Right cardiac atrium (tissue), 5 donors: Measurements from ENCODE around the gene SLC66A1. TPM values are rescaled to one million over a fixed set of nuclear protein-coding genes. Genes with fewer than 3 reads are reported as not detected.
A peak's percentile ranks its signal among the peaks of the same experiment; 100 is the strongest.

Experiments used
- ATAC-seq, 2 donors: fragments of 200-7000 bp; cut with Tn5 transposase; one replicate each; pipeline versions ENCODE4 v1.8.0 to v1.9.1; 2020; ENCODE audit warnings: moderate library complexity in 2 of 2, mild to moderate bottlenecking in 1 of 2
- DNase-seq, 3 donors: peaks; one replicate each; pipeline ENCODE4 v3.0.0-alpha.2; 2020
- H3K27ac ChIP-seq: one replicate; pipeline ENCODE4 v1.5.1; 2013; ENCODE audit warnings: mild to moderate bottlenecking, low read length, control low read depth, moderate library complexity
- H3K27me3 ChIP-seq: one replicate; pipeline ENCODE4 v1.6.1; 2013; ENCODE audit not compliant: control insufficient read depth, insufficient read depth
- H3K4me1 ChIP-seq: one replicate; pipeline ENCODE4 v1.6.1; 2013; ENCODE audit warnings: low read length; ENCODE audit not compliant: control insufficient read depth, insufficient read depth
- H3K4me3 ChIP-seq: one replicate; pipeline ENCODE4 v1.5.1; 2013; ENCODE audit warnings: low read length, control low read depth
- H3K9me3 ChIP-seq: one replicate; pipeline ENCODE4 v1.6.1; 2013; ENCODE audit warnings: low read length; ENCODE audit not compliant: control insufficient read depth
- WGBS: extraction: QIAGEN DNeasy Blood & Tissue Kit; methylation state at CpG from one replicate; pipeline ENCODE4 v1.1.7; 2013; 5-methylcytosine and 5-hydroxymethylcytosine counted together
- intact Hi-C, 4 donors: fragments of 100-400 bp; cut with DNase I; formaldehyde crosslinking; loops; one replicate each; pipeline versions ENCODE4 v1.11.0 to v1.14.0; 2022 to 2023
- polyA plus RNA-seq: library from polyadenylated mRNA; stranded (reverse); fragments of 200-250 nt; gene quantifications from one replicate; pipeline ENCODE4 v1.2.3, GENCODE V29; 2013
- total RNA-seq, 4 donors: library from RNA; stranded (reverse); fragmentation: NEBNext Ultra II Directional; extraction: Animal tissue kit (Norgen Biotek cat#: 25700); gene quantifications; one replicate each; pipeline ENCODE4 v1.2.1, GENCODE V29; 2021
- donor health status: healthy with polysubstance abuse.
- donor health status: DM: no; HTN: yes; CAD: no.
- donor health status: DM: no; HTN: no; CAD: no.
- donor health status: DM: no; HTN: yes; CAD: no; lungs with severe emphysema.
- donor health status: DM: yes; HTN: yes; CAD: no.

The SLC66A1 gene
- total and polyA plus RNA-seq, 5 donors: 6.6 to 9.2 (median 7.2) TPM

- no peak overlapping the region for H3K4me3 ChIP-seq
- intact Hi-C loops: no loop called here
- no peaks in the 10 kb centered on the region for H3K4me1 ChIP-seq
- no peak for DNase-seq
- 71% methylated on average over 17 of the region's 17 CpGs for WGBS
- no peaks in the 10 kb centered on the region for H3K27me3 ChIP-seq
- ATAC-seq: no peak
- H3K9me3 ChIP-seq: no peaks in the 10 kb centered on the region
- no peak overlapping the region for H3K27ac ChIP-seq
These were observed 3.5 kb downstream of the SLC66A1 start for GRCh38 chr1:19315378-19316198.

- Histone ChIP-seq H3K4me1 (no peaks in the 10 kb centered on the region), H3K4me3 (no peak overlapping the region), H3K27ac (no peak overlapping the region), H3K27me3 (no peaks in the 10 kb centered on the region), H3K9me3 (no peaks in the 10 kb centered on the region)
- intact Hi-C loops: no loop called here
- 81% methylated on average over 13 of the region's 13 CpGs for WGBS
- ATAC-seq (no peak), DNase-seq (no peak)
These were observed 5.2 kb downstream of the SLC66A1 start for GRCh38 chr1:19317126-19317910.

GRCh38 chr1:19319196-19319595, 7.1 kb downstream of the SLC66A1 start:
- Histone ChIP-seq H3K9me3 (no peaks in the 10 kb centered on the region), H3K27ac (no peak overlapping the region), H3K4me3 (no peak overlapping the region), H3K27me3 (no peaks in the 10 kb centered on the region), H3K4me1 (no peaks in the 10 kb centered on the region)
- 86% methylated on average over 3 of the region's 3 CpGs for WGBS
- no peak for DNase-seq
- no peak for ATAC-seq
- intact Hi-C loops: no loop called here

- Histone ChIP-seq H3K27ac (no peak overlapping the region), H3K4me1 (no peaks in the 10 kb centered on the region), H3K27me3 (no peaks in the 10 kb centered on the region), H3K4me3 (no peak overlapping the region), H3K9me3 (no peaks in the 10 kb centered on the region)
- WGBS: 93% methylated on average over 3 of the region's 3 CpGs
- DNase-seq (no peak), ATAC-seq (no peak)
- intact Hi-C loops: no loop called here
These were observed 8.9 kb downstream of the SLC66A1 start for GRCh38 chr1:19321071-19321470.

GRCh38 chr1:19322481-19322880, 10.4 kb downstream of the SLC66A1 start:
- Histone ChIP-seq H3K4me1 (no peaks in the 10 kb centered on the region), H3K27ac (no peak overlapping the region), H3K4me3 (no peak overlapping the region), H3K9me3 (no peaks in the 10 kb centered on the region), H3K27me3 (no peaks in the 10 kb centered on the region)
- ATAC-seq (no peak), DNase-seq (no peak)
- WGBS: 70% methylated on average over 10 of the region's 10 CpGs
- intact Hi-C loops: no loop called here

- no peak overlapping the region for H3K4me3 ChIP-seq
- 90% methylated on average over 23 of the region's 23 CpGs for WGBS
- no peak overlapping the region for H3K27ac ChIP-seq
- H3K27me3 ChIP-seq: no peaks in the 10 kb centered on the region
- ATAC-seq: no peak
- intact Hi-C loops: no loop called here
- no peak for DNase-seq
- H3K9me3 ChIP-seq: no peaks in the 10 kb centered on the region
- no peaks in the 10 kb centered on the region for H3K4me1 ChIP-seq
These were observed 12.0 kb downstream of the SLC66A1 start for GRCh38 chr1:19323987-19324664.

- no peak for ATAC-seq
- no peak overlapping the region for H3K27ac ChIP-seq
- H3K4me3 ChIP-seq: no peak overlapping the region
- no peaks in the 10 kb centered on the region for H3K9me3 ChIP-seq
- intact Hi-C loops: no loop called here
- DNase-seq: no peak
- no peaks in the 10 kb centered on the region for H3K4me1 ChIP-seq
- H3K27me3 ChIP-seq: no peaks in the 10 kb centered on the region
- WGBS: 97% methylated on average over 9 of the region's 9 CpGs
These were observed 12.5 kb downstream of the SLC66A1 start for GRCh38 chr1:19324665-19324990.

- ATAC-seq: peak in 1 of 2 donors; percentile 6
- no peaks in the 10 kb centered on the region for H3K4me1 ChIP-seq
- no peak overlapping the region for H3K27ac ChIP-seq
- intact Hi-C loops: no loop called here
- no peaks in the 10 kb centered on the region for H3K27me3 ChIP-seq
- DNase-seq: no peak
- no peak overlapping the region for H3K4me3 ChIP-seq
- 76% methylated on average over 19 of the region's 19 CpGs for WGBS
- no peaks in the 10 kb centered on the region for H3K9me3 ChIP-seq
These were observed 13.3 kb downstream of the SLC66A1 start for GRCh38 chr1:19325368-19325957.

- ATAC-seq (no peak), DNase-seq (no peak)
- Histone ChIP-seq H3K27me3 (no peaks in the 10 kb centered on the region), H3K27ac (no peak overlapping the region), H3K9me3 (no peaks in the 10 kb centered on the region), H3K4me1 (no peaks in the 10 kb centered on the region), H3K4me3 (no peak overlapping the region)
- intact Hi-C loops: no loop called here
- 82% methylated on average over 32 of the region's 32 CpGs for WGBS
These were observed 14.0 kb downstream of the SLC66A1 start for GRCh38 chr1:19325958-19326747.

GRCh38 chr1:19326748-19327065, 14.6 kb downstream of the SLC66A1 start:
- no peak overlapping the region for H3K4me3 ChIP-seq
- no peaks in the 10 kb centered on the region for H3K9me3 ChIP-seq

More at GRCh38 chr1:19326748-19327065, 14.6 kb downstream of the SLC66A1 start:
- intact Hi-C loops: no loop called here
- Histone ChIP-seq H3K4me1 (no peaks in the 10 kb centered on the region), H3K27me3 (no peaks in the 10 kb centered on the region), H3K27ac (no peak overlapping the region)
- 91% methylated on average over 6 of the region's 6 CpGs for WGBS
- ATAC-seq (no peak), DNase-seq (no peak)
